B cell (primary cell): ENCODE results near the gene KCND3. TPM values are rescaled to one million over a fixed set of nuclear protein-coding genes. Genes with fewer than 3 reads are reported as not detected.

Source experiments
- ATAC-seq: fragments of 200-7000 bp; cut with Tn5 transposase; one replicate; pipeline ENCODE4 v1.10.0; 2021; ENCODE audit warnings: low read depth, mild to moderate bottlenecking, moderate number of reproducible peaks, moderate library complexity
- CTCF ChIA-PET: fragments of 350-600 bp; sonication (Branson Sonifier 250); formaldehyde crosslinking; loops from one replicate; lab custom pipeline; 2021; ENCODE audit warnings: antibody characterized with exemption, inconsistent platforms; lab: Charles Lee
- POLR2A ChIA-PET: fragments of 350-600 bp; sonication (Branson Sonifier 250); formaldehyde crosslinking; loops from one replicate; lab custom pipeline; 2021; ENCODE audit warnings: antibody characterized with exemption; lab: Charles Lee
- DNase-seq: peaks from one replicate; pipeline ENCODE4 v3.0.0; 2013
- H2AFZ ChIP-seq: 2 replicates; pipeline ENCODE4 v1.6.1; 2012; ENCODE audit warnings: mild to moderate bottlenecking, low read depth, low read length; ENCODE audit not compliant: insufficient read depth, poor library complexity, severe bottlenecking
- H3K27ac ChIP-seq, 2 donors: 1 replicate in 1 of 2; 2 replicates in 1 of 2; pipeline ENCODE4 v1.5.1; 2012 to 2013; ENCODE audit warnings: low read length in 2 of 2, mild to moderate bottlenecking in 2 of 2, moderate library complexity in 1 of 2
- H3K27me3 ChIP-seq, 4 experiments: fragments of 200-600 bp in 1 of 4; sonication (generic) in 1 of 4; replicated peaks in 1 of 4; 1 replicate in 2 of 4; 2 replicates in 2 of 4; pipeline versions ENCODE4 v1.6.1 to v1.7.0; 2013 to 2016; ENCODE audit warnings: low read length in 3 of 4, mild to moderate bottlenecking in 2 of 4, mixed read lengths in 1 of 4, moderate library complexity in 1 of 4; ENCODE audit not compliant: insufficient read depth in 4 of 4, control insufficient read depth in 3 of 4; ENCODE audit errors: control extremely low read depth in 1 of 4
- H3K36me3 ChIP-seq, 2 experiments: replicated peaks in 1 of 2; 1 replicate in 1 of 2; 2 replicates in 1 of 2; pipeline versions ENCODE4 v1.6.1 to v1.7.1; 2013; ENCODE audit warnings: low read length in 1 of 2; ENCODE audit not compliant: insufficient read depth in 2 of 2, control insufficient read depth in 1 of 2; ENCODE audit errors: control extremely low read depth in 1 of 2, extremely low read depth in 1 of 2
- H3K4me1 ChIP-seq, 2 donors: fragments of 200-600 bp in 1 of 2; sonication (generic) in 1 of 2; 1 replicate in 1 of 2; 2 replicates in 1 of 2; pipeline versions ENCODE4 v1.5.1 to v1.6.1; 2013 to 2017; ENCODE audit warnings: low read length in 2 of 2; ENCODE audit not compliant: control insufficient read depth in 2 of 2, insufficient read depth in 2 of 2
- H3K4me2 ChIP-seq: replicated peaks from 2 replicates; pipeline ENCODE3; 2012; ENCODE audit warnings: mild to moderate bottlenecking, low read depth, low read length; ENCODE audit not compliant: poor library complexity, severe bottlenecking
- H3K4me3 ChIP-seq, 5 experiments: fragments of 200-600 bp in 1 of 5; sonication (generic) in 1 of 5; 1 replicate in 3 of 5; 2 replicates in 2 of 5; pipeline versions ENCODE4 v1.5.1 to v1.7.0; 2011 to 2016; ENCODE audit warnings: low read length in 4 of 5, mild to moderate bottlenecking in 4 of 5, low read depth in 2 of 5, control low read depth in 1 of 5, moderate library complexity in 1 of 5; ENCODE audit not compliant: insufficient read depth in 1 of 5; ENCODE audit errors: control extremely low read depth in 1 of 5, extremely low read depth in 1 of 5
- H3K79me2 ChIP-seq: fragments of 200-600 bp; sonication (generic); one replicate; pipeline ENCODE4 v1.6.0; 2016; ENCODE audit warnings: low read length; ENCODE audit not compliant: control insufficient read depth, insufficient read depth
- H3K9ac ChIP-seq: fragments of 200-600 bp; sonication (generic); 2 replicates; pipeline ENCODE4 v1.6.1; 2017; ENCODE audit warnings: mild to moderate bottlenecking, low read length, moderate library complexity
- H3K9me3 ChIP-seq, 3 donors: one replicate each; pipeline versions ENCODE4 v1.6.1 to v1.7.1; 2013; ENCODE audit warnings: low read length in 2 of 3; ENCODE audit not compliant: control insufficient read depth in 2 of 3, insufficient read depth in 1 of 3; ENCODE audit errors: control extremely low read depth in 1 of 3
- H4K20me1 ChIP-seq: 2 replicates; pipeline ENCODE4 v1.6.0; 2012; ENCODE audit warnings: mild to moderate bottlenecking, low read length; ENCODE audit not compliant: insufficient read depth, control insufficient read depth, poor library complexity, severe bottlenecking
- H3K27ac Mint-ChIP-seq: one replicate; pipeline ENCODE4 v1.8.0; 2021; ENCODE audit warnings: mixed read lengths
- H3K27me3 Mint-ChIP-seq: one replicate; pipeline ENCODE4 v1.8.0; 2021; ENCODE audit warnings: mixed read lengths
- H3K4me1 Mint-ChIP-seq: one replicate; pipeline ENCODE4 v1.8.0; 2021; ENCODE audit warnings: mixed read lengths
- H3K4me3 Mint-ChIP-seq: one replicate; pipeline ENCODE4 v1.8.0; 2021; ENCODE audit warnings: mixed read lengths
- H3K9me3 Mint-ChIP-seq: one replicate; pipeline ENCODE4 v1.8.0; 2022; ENCODE audit warnings: mixed read lengths; ENCODE audit not compliant: insufficient read depth
- EZH2 ChIP-seq: IDR thresholded peaks from 2 replicates; pipeline ENCODE4 v1.6.1; 2012; ENCODE audit warnings: borderline replicate concordance, low read depth, mild to moderate bottlenecking, moderate library complexity, low read length; ENCODE audit not compliant: insufficient read depth, poor library complexity, severe bottlenecking
- WGBS: methylation state at CpG from one replicate; pipeline ENCODE4 v1.1.5; 2013; ENCODE audit warnings: missing lambda C conversion rate; ENCODE audit not compliant: insufficient coverage; 5-methylcytosine and 5-hydroxymethylcytosine counted together
- intact Hi-C: fragments of 100-400 bp; cut with micrococcal nuclease; formaldehyde crosslinking; loops from one replicate; pipeline ENCODE4 v1.10.0; 2022
- polyA plus RNA-seq: library from polyadenylated mRNA; depleted of rRNA; stranded (reverse); fragments of >200 nt; gene quantifications from 2 replicates; pipeline ENCODE4 v1.2.3, GENCODE V29; 2012
- total RNA-seq, 2 donors: library from RNA; stranded (reverse); fragments of 120-200 nt in 1 of 2; gene quantifications; 1 replicate in 1 of 2; 2 replicates in 1 of 2; pipeline versions ENCODE4 v1.2.3 to v1.2.4, GENCODE V29; 2013 to 2022
- TF ChIP-seq, protein P1 (sequence below): fragments of 200-600 bp; IDR thresholded peaks from one replicate; pipeline ENCODE4 v1.8.0; 2022; ENCODE audit warnings: antibody characterized with exemption, mild to moderate bottlenecking

The KCND3 gene
- total and polyA plus RNA-seq, 2 donors (not counting 1 experiment from before 2014, with no cell fraction given), result 0.07 TPM; not detected in 1

DNA sequence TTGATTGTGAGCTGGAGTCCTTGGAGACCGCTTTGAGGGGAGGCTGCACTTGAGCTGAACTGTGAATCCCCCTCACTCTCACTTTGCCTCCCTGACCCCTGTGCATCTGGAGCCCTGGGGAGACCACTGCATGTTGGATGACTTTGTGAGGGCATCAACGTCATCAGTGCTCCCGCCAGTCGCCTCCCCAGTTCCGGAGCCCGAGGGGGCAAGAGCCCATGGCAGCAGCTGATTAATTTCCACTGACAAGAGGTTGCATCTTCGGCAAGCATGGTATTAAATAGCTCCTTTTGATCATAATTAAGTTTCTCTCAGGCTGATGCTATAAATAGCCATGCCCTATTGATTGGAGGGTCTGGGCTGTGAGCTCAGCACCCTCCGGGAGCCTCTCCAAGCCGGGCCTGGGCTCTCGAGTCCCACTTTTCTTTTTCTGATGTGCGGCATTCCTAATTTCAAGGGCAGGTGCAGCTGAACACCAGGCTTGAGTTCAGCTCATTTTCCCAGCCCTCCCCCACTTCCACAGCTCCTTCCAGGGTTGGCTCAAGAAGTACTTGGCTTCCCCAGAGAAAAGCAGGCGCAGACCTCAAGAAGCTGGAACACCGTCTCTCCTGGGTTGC is 33.2 kb downstream of the KCND3 start:
- Mint-ChIP-seq H3K27ac (no peak overlapping the region), H3K9me3 (no peaks in the 10 kb centered on the region), H3K27me3 (peaks cover 35% of the 10 kb centered on the region), H3K4me1 (no peaks in the 10 kb centered on the region), H3K4me3 (no peak overlapping the region)
- Histone ChIP-seq H3K4me3 (no peak overlapping the region), H3K4me2 (no peak overlapping the region), H3K27me3 (peaks cover 0 to 15% (median 4%) of the 10 kb centered on the region in 4 experiments), H3K36me3 (no peaks in the 10 kb centered on the region), H2AFZ (no peak overlapping the region), H3K79me2 (no peaks in the 10 kb centered on the region), H3K9me3 (no peaks in the 10 kb centered on the region), H3K27ac (no peak overlapping the region), H3K4me1 (no peaks in the 10 kb centered on the region), H4K20me1 (no peaks in the 10 kb centered on the region), H3K9ac (no peak overlapping the region)
- POLR2A ChIA-PET, result no interaction called here
- 94% methylated on average over 12 of the region's 13 CpGs for WGBS
- intact Hi-C loops, result no loop called here
- CTCF ChIA-PET, result no interaction called here
- DNase-seq, result no peak
- no peak for TF ChIP-seq EZH2
- TF ChIP-seq, protein P1, sequence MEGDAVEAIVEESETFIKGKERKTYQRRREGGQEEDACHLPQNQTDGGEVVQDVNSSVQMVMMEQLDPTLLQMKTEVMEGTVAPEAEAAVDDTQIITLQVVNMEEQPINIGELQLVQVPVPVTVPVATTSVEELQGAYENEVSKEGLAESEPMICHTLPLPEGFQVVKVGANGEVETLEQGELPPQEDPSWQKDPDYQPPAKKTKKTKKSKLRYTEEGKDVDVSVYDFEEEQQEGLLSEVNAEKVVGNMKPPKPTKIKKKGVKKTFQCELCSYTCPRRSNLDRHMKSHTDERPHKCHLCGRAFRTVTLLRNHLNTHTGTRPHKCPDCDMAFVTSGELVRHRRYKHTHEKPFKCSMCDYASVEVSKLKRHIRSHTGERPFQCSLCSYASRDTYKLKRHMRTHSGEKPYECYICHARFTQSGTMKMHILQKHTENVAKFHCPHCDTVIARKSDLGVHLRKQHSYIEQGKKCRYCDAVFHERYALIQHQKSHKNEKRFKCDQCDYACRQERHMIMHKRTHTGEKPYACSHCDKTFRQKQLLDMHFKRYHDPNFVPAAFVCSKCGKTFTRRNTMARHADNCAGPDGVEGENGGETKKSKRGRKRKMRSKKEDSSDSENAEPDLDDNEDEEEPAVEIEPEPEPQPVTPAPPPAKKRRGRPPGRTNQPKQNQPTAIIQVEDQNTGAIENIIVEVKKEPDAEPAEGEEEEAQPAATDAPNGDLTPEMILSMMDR, result no peak
- no peak for ATAC-seq

DNA sequence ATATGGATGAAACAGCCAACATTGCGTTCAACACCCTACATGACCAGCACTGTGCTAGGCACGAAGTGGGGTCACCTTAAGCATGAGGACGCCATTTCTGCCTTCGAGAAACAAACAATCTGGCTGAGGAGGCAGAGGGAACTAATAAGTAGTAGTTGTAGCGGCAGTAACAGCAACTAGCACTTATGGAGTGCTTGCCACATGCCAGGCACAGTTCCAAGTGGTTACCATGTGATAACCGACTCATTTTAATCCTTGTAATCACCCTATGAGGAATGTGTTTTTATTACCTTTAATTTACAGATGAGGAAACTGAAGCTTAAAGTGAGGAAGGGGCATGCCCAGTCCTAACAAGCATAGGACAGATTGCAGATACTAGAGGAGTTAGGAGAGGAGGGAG is 33.7 kb downstream of the KCND3 start:
- no peak for ATAC-seq
- intact Hi-C loops, result no loop called here
- WGBS, result no CpG with 5 or more reads among the region's 6 CpGs

More for the DNA sequence above, 33.7 kb downstream of the KCND3 start:
- H3K27ac ChIP-seq, result no peak overlapping the region
- H3K79me2 ChIP-seq, result no peaks in the 10 kb centered on the region
- peaks cover 0 to 13% (median 3%) of the 10 kb centered on the region in 4 experiments for H3K27me3 ChIP-seq
- H3K4me3 ChIP-seq, result no peak overlapping the region
- ChIA-PET POLR2A (no interaction called here), CTCF (no interaction called here)
- no peak overlapping the region for H3K4me2 ChIP-seq
- no peaks in the 10 kb centered on the region for H3K9me3 ChIP-seq
- H4K20me1 ChIP-seq, result no peaks in the 10 kb centered on the region
- H3K9me3 Mint-ChIP-seq, result no peaks in the 10 kb centered on the region
- no peak overlapping the region for H3K9ac ChIP-seq
- H3K27me3 Mint-ChIP-seq, result peaks cover 32% of the 10 kb centered on the region
- H3K27ac Mint-ChIP-seq, result no peak overlapping the region
- no peak overlapping the region for H2AFZ ChIP-seq
- H3K4me3 Mint-ChIP-seq, result no peak overlapping the region
- DNase-seq, result no peak
- no peaks in the 10 kb centered on the region for H3K4me1 Mint-ChIP-seq
- no peaks in the 10 kb centered on the region for H3K4me1 ChIP-seq
- no peaks in the 10 kb centered on the region for H3K36me3 ChIP-seq
- TF ChIP-seq, protein P1, result no peak
- no peak for TF ChIP-seq EZH2
